ENCODE measurements around the gene PDSS2.

The PDSS2 gene, protein sequence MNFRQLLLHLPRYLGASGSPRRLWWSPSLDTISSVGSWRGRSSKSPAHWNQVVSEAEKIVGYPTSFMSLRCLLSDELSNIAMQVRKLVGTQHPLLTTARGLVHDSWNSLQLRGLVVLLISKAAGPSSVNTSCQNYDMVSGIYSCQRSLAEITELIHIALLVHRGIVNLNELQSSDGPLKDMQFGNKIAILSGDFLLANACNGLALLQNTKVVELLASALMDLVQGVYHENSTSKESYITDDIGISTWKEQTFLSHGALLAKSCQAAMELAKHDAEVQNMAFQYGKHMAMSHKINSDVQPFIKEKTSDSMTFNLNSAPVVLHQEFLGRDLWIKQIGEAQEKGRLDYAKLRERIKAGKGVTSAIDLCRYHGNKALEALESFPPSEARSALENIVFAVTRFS

GRCh38 chr6:107459283-107460082, at the start of gene PDSS2:
Gene PDSS2 (minus strand): TSS chr6:107459564. CDS start chr6:107459285, 279 bp downstream.
- peak; percentile 78 for TF ChIP-seq CTCF (IDR thresholded peaks at IDR 0.05)
- no peak for TF ChIP-seq ZFX (IDR thresholded peaks at IDR 0.05; ENCODE audit: borderline replicate concordance)
- peak within 1 kb of the TSS; percentile 83 for H3K27ac ChIP-seq

GRCh38 chr6:107506145-107506544, 46.8 kb upstream of the PDSS2 start:
- TF ChIP-seq CTCF (IDR thresholded peaks at IDR 0.05): no peak
- TF ChIP-seq ZFX (IDR thresholded peaks at IDR 0.05; ENCODE audit: borderline replicate concordance): no peak
- H3K27ac ChIP-seq: no peak overlapping the region

DNA sequence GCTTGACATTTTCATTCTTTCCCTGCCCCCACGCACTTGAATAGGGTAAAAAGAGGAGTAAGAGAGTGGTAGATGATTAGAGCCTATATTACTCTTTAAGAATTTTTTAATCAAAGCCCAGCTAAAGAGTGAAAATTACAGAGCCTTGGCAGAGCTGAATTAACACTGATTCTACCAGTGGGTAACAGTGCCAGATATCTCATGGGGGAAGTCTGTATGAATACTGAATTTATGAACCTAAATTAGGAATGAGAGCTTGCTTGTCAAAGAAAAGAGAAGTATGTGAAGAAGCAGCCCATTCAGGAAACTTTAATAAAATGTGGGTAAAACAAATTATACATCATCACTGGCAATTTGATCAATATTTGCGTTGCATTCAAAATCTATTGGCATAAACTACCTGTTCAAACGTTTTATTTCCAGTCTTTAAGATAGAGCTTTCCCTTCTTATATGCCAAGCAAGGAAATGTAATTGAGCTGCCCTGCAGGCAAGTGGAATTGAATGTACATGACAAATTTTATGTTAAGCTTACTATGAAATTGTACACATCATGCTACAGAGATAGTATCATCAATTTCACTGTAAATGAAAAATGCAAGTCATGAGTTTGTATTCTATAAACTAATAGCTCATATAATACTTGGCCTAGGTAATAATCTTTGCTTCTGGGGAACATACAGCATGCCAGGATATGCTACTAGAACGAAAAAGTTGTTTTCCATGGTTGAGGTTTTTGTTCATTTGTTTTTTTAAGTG, 45.1 kb upstream of the PDSS2 start:
- TF ChIP-seq ZFX (IDR thresholded peaks at IDR 0.05; ENCODE audit: borderline replicate concordance): no peak
- TF ChIP-seq CTCF (IDR thresholded peaks at IDR 0.05): no peak

GRCh38 chr6:107496892-107497684, 37.7 kb upstream of the PDSS2 start:
- no peak overlapping the region for H3K27ac ChIP-seq
- no peak for TF ChIP-seq ZFX (IDR thresholded peaks at IDR 0.05; ENCODE audit: borderline replicate concordance)
- no peak for TF ChIP-seq CTCF (IDR thresholded peaks at IDR 0.05)

More for the DNA sequence above, 45.1 kb upstream of the PDSS2 start:
- H3K27ac ChIP-seq: no peak overlapping the region

- H3K27ac ChIP-seq: no peak overlapping the region
- TF ChIP-seq CTCF (IDR thresholded peaks at IDR 0.05): no peak
- TF ChIP-seq ZFX (IDR thresholded peaks at IDR 0.05; ENCODE audit: borderline replicate concordance): no peak
Measured at GRCh38 chr6:107495971-107496370, 36.6 kb upstream of the PDSS2 start.

GRCh38 chr6:107495196-107495643, 35.9 kb upstream of the PDSS2 start:
- no peak overlapping the region for H3K27ac ChIP-seq
- TF ChIP-seq ZFX (IDR thresholded peaks at IDR 0.05; ENCODE audit: borderline replicate concordance) (no peak), CTCF (IDR thresholded peaks at IDR 0.05) (no peak)

Data from 22Rv1 (cell line).